Muscle of arm (tissue), 12 donors: Measurements from ENCODE around the gene MAST2. TPM values are rescaled to one million over a fixed set of nuclear protein-coding genes. Genes with fewer than 3 reads are reported as not detected.
"Not testable (repeated sequence)": the region's sequence is repeated elsewhere in the genome, so short reads cannot be mapped to it uniquely, and the experiment has no call there.

Experiments used
- DNase-seq: peaks from one replicate; pipeline ENCODE4 v3.0.0-alpha.2; 2013
- polyA plus RNA-seq, 12 donors: library from polyadenylated mRNA; unstranded; fragments of 120-200 nt; gene quantifications; one replicate each; pipeline ENCODE4 v1.2.1, GENCODE V29; 2013; ENCODE audit not compliant: insufficient read length in 12 of 12

Gene MAST2
- polyA plus RNA-seq, 12 donors = 62.1 to 98.1 (median 78.3) TPM; not detected in 1

DNA sequence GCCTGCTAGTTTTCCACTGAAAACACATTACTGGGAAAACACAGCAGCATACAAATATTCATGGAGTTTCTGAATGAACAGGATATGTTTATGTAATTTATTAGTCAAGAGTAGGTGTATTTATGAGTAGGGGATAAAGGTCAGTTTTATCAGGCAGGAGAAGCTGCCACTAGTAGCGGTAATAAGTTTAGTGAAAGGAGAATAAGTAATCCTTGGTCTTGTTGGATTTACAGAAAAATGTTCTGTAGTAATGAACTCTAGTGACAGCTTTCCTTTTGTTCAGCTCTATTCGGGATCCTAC is 1.2 kb downstream of the MAST2 start:
- DNase-seq = peak; percentile 1

DNA sequence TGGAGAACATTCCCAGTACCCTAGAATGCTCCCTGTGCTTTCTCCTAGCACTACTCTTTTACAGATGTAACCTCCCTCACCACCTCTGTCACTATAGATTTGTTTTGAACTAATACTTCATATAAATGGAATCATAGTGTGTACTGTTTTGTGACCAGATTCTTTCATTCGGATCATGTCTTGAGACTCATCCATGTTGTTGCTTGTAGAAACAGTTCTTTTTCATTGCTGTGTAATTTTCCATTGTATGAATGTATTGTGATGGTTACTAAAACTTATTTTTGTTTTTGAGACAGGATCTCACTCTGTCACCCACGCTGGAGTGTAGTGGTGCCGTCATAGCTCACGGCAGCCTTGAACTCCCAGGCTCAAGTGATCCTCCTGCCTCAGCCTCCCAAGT is 2.7 kb downstream of the MAST2 start:
- DNase-seq = no peak

DNA sequence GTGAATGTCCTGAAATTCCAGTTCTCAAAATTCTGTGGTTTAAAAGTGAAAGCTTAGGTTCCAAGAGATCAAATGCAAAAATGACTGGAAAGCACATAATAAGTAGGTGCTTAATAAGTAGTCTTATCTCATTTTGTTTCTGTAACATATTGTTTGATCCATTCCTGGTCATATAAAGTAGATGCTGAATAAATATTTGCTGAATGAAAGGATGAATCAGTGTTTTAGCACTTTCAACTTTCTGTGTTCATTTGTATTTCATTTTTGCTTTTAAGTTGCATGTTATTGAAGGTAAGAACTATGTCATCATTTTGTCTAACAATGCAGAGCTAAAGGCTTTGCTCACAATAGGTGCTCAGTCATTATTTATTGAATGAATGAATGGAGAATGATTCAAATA is 6.3 kb downstream of the MAST2 start:
- no peak for DNase-seq

DNA sequence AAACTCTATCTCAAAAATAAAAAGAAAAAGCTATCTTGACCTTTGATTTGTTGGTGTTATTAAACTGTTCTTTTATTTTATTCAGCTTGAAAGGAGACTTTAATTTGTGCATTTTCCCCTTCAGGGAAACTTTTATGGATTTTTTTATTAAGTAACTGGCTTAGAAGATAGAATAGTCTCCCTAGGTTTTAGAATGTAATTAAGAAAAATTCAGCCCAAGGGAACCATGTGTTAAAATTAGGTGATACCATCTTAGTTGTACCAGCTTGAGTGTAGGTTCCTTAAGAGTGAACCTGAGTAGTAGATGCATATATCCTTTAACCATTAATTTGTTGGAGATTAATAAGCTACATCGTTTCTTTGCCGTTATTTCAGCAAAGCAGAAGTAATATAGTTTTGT is 11.4 kb downstream of the MAST2 start:
- DNase-seq = no peak

DNA sequence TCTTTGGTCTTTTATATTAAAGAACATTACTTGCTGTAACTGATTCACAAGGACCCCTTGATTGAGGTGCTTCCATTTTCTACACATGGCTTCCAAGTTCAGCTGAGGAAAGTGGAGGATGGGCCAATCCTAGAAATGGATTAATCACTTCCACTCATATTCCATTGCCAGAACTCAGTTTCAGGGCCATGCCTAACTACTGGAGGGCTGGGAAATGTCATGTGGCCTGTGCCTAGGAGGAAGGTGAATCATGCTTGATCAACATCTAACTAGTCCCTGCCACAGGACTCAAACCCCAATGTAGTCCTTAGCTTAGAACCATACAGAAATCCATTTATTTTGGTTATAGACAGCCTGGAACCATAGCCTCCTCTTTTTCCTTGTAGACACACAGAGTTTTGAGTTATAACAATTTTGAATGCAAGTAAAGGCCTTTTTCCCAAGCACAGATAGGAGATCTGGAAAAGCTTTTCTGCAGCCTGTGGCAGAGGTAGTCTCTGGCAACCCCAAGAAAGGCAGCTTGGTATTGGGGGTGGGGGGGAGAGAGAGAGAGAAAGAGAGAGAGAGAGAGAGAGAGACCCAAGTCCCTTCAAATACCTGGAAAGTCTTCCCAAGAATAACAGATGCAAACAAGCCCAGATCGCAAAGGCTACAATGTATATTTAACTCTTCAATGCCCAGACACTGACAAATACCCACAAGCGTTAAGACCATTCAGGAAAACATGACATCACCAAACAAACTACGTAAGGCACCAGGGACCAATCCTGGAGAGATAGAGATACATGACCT is 12.5 kb downstream of the MAST2 start:
- no peak for DNase-seq

DNA sequence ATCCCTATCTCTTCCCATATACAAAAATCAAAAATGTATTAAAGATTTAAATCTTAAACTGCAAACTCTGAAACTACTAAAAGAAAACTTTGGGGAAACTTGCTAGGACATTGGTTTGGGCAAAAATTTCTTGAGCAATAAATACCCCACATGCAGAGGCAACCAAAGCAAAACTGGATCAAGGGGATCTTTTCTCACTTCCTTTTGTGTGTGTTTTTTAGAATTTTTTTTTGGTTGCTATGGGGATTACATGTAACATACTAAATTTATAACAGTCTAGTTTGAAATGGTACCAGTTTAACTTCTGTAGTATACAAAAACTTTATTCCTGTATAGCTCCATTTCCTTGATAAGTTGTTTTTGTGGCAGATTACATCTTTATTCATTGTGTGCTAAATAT is 16.8 kb downstream of the MAST2 start:
- no peak for DNase-seq

DNA sequence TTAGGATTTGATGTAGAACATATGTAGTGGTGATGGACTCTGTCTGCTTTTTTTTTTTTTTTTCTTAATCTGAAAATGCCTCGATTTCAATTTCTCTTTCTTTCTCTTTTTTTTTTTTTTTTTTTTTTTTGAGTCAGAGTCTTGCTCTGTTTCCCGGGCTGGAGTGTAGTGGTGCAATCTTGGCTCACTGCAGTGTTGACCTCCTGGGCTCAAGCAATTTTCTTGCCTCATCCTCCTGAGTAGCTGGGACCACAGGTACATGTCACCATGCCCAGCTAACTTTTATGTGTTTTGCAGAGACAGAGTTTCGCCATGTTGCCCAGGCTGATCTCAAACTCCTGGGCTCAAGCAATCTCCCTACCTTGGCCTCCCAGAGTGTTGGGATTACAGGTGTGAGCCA is 17.4 kb downstream of the MAST2 start:
- no peak for DNase-seq

DNA sequence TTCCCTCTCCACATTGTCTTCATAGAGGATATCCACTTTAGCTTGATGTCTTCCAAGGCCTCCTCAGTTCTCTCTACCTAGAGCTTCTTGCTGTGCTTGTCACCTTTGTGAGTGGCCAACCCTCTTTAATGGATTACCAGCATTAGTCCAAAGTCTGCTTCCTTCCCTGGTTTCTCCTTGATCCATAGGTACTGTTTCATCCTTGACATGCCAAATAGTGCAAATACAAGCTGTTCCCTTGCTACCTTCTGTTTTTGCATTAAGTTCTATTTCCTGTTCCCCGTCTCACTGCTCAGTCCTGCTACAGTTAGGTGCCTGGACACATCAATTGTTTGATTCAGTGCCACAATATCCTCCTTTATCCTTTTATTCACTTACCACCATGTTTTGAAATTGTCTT is 19.2 kb downstream of the MAST2 start:
- DNase-seq = no peak

DNA sequence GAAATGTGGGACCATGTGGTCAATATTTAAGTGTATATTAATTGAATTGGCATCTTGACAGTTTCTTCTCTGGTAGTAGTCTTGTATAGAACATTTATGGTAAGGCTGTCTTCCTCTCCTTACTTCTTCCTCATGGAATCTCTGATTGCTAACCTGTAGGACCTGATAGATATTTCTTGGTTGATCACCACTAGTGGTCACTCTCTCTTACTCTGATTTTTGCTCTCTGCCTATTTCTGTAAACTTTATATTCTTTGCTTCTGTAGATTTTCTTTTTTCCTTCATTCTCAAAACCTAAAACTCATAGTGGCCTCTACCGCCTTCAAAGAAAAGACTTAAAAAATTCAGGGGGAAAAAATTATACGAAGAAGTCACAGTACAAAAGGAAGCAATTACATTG is 21.2 kb downstream of the MAST2 start:
- DNase-seq = no peak

DNA sequence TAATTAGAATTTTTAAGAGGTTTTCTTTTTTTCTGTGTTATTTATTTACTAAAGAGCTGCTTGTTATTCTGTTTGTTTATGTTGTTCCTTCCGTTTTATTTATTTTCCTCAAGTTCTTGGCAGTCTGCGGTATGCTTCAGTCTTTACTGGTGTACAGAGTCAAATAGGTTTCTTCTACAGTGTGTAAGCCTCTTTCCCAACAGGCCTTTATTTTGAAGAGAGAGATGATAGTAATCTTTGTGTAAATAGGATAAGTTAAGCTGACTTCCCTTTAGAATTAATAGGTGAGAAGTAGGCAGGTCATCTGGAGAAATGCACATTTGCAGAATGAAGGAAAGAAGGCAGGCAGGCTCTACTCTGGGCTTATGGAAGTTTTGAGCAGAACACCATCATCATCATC is 23.8 kb downstream of the MAST2 start:
- no peak for DNase-seq

DNA sequence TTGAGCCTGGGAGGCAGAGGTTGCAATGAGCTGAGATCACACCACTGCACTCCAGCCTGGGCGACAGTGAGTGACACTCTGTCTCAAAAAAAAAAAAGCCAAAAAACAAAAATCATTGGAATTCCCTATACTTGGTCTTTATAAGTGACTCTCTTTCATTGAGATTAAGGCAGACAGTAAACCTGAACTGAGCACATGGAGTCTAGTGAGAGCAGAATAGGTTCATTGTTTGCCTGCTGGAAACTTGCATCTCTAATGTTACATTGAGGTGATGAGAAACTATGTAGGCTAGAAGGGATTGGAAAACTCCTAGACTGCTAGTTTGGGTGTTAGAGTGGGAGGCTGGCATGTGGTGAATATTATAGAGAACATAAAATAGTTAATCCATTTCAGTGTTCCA is 25.4 kb downstream of the MAST2 start:
- DNase-seq = no peak

DNA sequence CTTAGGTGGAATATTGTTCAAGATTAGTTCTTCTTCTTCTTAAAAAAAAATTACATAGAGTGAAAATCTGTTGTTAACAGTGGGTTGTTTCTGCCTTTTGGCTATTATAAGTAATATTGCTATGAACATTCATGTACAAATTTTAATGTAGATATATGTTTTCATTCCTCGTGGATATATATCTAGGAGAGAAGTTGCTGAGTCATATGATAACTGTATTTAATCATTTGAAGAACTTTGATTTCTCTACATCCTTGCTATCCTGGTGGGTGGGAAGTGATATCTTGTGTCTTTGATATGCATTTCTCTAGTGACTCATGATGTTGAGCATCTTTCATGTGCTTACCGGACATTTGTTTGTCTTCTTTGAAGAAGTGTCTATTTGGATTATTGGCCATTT is 29.9 kb downstream of the MAST2 start:
- DNase-seq = no peak

DNA sequence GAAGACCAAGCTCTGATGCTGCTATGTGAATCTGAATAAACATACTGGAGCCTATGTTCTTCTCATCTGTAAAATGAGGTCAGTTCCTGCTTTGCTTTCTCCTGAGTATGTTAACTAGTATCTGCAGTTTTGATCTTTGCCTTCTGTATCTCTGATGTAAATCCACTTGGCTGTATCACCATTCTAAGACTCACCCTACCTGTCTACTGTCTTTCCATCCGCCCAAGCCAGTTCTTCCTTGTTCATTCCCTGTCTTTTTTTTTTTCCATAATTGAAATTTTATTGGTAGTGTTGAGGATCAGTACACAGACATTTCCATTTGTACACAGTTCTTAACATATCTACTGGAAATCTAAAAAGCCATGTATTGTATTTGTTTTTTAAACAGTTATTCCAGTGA is 31.3 kb downstream of the MAST2 start:
- DNase-seq = no peak

DNA sequence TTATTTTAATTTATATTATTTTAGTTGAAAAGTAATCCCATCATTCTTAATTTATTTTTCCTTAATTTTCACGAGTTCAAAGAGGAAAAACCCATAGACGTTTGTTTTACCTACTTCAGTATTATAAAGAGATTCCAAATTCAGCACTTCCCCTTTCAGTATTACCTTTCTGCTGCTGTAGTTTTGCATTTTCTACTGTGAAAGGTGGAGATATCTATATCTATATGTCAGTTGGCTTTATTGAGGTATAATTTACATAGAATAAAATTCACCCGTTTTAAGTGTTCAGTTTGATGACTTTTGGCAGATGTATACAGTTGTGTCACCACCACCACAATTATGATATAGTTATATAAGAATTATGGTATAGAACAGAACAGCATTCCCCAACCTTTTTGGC is 33.0 kb downstream of the MAST2 start:
- no peak for DNase-seq

DNA sequence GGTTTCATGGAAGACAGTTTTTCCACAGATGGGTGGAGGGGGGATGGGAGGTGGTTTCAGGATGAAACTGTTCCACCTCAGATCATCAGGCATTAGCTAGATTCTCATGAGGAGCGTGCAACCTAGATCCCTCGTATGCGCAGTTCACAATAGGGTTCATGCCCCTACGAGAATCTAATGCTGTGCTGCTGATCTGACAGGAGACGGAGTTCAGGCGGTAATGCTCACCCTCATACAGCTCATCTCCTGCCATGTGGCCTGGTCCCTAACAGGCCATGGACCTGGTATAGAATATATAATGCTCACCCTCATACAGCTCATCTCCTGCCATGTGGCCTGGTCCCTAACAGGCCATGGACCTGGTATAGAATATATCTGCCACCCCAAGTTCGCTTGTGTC is 33.4 kb downstream of the MAST2 start:
- not testable (repeated sequence) for DNase-seq

DNA sequence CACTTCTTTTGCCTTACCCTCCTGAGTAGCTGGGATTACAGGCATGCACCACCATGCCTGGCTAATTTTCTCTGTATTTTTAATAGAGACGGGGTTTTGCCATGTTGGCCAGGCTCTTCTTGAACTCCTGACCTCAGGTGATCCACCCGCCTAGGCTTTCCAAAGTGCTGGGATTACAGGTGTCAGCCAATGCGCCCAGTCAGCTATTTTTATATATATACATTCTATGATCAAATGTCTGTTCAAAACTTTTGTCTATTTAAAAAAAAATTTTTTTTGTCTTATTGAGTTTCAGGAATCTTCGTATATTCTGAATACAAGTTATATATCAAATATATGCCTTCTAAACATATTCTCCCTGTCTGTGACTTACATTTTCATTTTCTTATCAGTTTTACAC is 34.9 kb downstream of the MAST2 start:
- not testable (repeated sequence) for DNase-seq

DNA sequence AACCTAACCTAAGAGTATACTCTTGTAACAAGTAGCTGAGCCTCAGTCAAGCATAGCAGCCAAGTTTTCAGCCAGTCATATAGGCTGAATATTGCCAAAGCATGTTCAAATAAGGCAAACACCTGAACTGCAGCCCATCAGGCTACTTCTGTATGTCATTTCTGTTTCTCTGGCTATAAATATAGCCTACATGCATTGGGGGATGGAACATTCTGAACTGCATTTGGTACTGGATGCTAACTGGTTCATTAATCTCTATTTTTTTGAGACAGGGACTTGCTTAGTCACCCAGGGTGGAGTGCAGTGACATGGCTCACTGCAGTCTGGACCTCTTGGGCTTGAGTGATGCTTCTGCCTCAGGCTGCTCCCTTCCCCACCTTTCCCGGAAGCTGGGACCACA is 37.3 kb downstream of the MAST2 start:
- DNase-seq = no peak

DNA sequence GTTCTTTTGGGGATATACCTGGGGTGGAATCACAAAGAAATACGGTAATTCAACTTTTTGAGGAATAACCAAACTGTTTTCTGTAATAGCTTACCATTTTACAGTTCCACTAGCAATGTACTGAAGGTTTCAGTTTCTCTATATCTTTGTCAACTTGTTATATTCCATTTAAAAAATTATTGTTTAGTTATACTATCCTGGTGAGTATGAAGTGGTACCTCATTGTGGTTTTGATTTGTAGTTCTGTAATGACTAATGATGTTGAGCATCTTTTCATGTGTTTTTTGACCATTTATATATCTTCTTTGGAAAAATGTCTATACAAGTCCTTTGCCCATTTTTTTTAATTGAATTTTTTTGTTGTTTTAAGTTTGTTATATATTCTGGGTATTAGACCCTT is 39.4 kb downstream of the MAST2 start:
- no peak for DNase-seq

DNA sequence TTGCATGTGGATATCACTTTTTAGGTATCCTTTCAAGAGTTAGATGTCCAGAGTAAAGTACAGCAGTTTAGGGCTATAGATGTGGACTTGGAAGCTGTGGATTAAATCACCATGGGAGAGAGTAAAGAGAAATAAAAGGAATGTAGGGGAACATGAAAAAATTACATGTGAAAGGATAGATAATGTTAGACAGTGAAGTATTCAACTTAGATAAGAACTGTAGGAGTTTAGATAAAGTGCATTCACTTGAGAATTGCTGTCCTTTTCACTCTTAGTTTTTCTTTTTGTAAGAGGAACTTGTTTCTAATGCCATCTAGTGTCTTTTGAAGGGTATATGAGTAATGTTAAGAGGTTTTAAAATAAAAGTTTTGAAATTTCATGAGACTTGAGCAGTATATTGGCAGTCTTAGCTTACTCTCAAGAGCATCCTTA is 40.1 kb downstream of the MAST2 start:
- DNase-seq = no peak

DNA sequence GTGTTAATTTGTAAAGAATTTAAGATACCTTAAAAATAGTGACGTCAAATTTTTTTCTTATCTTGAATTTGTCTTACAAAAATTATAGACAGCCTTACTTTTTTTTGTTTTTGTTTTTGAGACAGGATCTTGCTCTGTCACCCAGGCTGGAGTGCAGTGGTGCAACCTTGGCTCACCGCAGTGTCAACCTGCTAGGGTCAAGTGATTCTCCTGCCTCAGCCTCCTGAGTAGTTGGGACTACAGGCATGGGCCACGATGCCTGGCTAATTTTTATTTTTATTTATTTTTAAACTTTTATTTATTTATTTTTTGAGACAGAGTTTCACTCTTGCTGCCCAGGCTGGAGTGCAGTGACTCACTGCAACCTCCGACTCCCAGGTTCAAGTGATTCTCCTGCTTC is 40.6 kb downstream of the MAST2 start:
- not testable (repeated sequence) for DNase-seq

DNA sequence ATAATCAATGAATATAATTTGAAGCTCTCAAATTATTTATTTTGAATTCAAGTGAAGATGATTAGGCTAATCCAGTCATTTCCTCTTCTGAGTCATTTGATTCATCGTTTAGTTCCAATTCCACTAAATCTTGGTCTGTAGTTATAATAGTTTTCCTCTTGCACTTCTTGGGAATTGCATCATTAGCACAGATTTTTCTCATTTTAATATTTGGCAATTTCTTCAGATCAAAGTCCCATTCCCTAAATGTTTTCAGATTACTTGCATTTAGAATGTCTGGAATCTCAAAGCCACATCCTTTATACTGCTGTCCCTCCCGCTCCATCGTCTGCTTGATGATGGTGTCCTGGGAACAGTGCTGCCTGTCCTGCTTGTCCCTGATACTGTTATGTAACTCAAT is 43.5 kb downstream of the MAST2 start:
- no peak for DNase-seq

DNA sequence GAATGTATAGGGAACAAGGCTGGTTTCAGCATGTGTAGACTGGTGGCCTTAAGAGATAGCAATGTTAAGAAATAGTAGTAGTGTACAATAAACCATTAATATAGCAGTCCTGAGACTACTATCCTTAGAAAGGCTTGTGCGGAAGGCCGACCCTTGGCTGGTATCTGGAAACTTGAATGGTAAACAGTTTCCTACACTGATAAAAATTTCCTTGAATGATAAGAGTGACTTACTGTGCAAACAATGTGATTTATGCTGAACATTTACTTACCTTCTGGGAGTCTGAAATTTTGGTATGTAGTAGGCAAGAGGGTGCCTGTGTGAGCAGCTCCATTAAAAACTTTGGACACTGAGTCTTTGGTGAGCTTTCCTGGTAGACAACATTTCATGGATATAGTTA is 44.7 kb downstream of the MAST2 start:
- DNase-seq = no peak

DNA sequence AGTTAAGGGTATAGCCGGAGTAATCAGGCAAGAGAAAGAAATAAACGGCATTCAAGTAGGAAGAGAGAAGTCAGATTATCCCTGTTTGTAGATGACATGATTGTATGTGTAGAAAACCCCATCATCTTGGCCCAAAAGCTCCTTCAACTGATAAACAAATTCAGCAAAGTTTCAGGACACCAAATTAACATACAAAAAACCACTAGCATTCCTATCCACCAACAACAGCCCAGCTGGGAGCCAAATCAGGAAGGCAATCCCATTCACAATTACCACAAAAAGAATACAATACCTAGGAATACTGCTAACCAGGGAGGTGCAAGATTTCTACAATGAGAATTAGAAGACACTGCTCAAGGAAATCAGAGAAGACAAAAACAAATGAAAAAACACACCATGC is 45.3 kb downstream of the MAST2 start:
- no peak for DNase-seq

DNA sequence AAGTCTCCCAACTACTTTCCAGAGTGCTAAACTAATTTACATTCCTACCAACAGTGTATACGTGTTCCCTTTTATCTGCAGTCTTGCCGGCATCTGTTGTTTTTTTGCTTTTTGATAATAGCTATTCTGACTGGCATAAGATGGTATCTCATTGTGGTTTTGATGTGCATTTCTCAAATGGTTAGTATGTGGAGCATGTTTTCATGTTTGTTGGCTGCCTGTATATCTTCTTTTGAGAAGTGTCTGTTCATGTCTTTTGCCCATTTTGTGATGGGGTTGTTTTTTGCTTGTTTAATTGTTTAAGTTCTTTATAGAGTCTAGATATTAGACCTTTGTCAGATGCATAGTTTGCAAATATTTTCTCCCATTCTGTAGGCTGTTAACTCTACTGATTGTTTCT is 46.6 kb downstream of the MAST2 start:
- DNase-seq = no peak

DNA sequence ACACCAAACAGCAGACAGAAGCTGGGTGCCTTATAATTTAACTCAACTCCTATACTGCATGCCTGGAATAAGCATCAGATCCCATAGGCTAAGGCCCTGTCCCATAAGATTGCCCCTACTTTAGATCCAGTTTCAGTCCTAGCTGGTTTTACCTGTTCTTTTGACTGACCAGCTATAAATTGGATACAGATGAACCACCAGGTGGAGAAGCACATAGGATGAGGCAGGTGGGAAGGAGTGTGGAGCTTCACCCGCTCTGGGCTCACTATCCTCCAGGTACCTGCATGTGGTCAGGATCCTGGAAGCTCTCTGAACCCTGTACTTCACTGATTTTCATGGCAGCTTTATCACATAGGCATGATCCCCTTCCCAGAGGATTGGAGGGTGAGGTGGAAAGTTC is 51.3 kb downstream of the MAST2 start:
- no peak for DNase-seq
